Measurements from ENCODE around the gene SFT2D3.

GRCh38 chr2:127658641-127659407, 42.5 kb upstream of the SFT2D3 start:
- TF ChIP-seq CTCF (IDR thresholded peaks at IDR 0.05) (no peak), ZFX (IDR thresholded peaks at IDR 0.05; ENCODE audit: borderline replicate concordance) (no peak)

Measured in 22Rv1 (cell line).